HG03139 (cell line): ENCODE measurements around the gene KDELR1.

Experiments used
- ATAC-seq: cut with Tn5 transposase; IDR thresholded peaks from one replicate; pipeline ENCODE4 v1.9.1; 2021; ENCODE audit not compliant: unreplicated experiment

KDELR1 gene

DNA sequence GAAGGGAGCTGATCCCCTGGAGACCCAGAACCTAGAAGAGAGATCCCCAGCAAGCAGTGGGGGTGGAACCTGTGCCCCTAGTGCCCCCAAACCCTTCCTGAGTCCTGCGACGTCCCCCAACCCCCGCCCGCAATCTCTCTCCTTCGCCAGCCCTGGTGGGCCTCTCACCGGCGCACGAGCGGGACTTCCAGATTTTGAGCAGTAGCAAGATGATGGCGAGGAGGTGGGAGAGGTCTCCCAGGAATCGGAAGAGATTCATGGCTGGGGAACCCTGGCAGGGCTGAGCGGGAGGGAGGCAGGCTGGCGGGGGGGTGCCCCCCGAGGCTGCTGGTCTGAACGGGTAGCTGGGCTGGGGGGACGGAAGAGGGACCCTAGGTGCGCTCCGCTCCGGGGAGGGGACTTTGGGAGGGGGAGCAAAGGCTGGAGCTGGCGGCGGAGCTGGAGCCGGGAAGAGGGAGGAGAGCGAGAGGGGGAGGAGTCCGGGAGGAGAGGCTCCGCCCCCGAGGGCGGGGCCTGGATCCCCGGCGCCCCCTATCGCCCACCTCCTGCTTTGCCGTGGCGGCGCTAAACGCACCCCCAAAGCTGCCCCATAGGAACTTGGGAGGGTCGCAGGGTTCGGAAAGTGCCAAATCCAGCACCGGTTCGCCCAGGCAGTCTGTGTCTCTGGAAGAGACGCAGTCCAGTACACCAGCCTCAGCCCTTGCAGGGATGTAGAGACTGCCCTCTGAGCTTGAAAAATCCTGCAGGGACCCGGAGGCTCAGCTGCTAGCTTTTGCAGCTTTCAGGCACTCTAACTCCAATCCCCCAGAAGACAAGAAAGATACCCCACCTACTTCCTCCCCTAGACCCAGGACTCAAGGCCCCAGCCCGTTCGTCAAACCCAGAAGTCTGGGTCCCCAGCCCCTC is at the start of gene KDELR1:
TSS of gene KDELR1 (minus strand) at position 452 of the 906 bp plus-strand sequence. CDS start at position 259, 193 bp downstream.
- ATAC-seq: no peak

DNA sequence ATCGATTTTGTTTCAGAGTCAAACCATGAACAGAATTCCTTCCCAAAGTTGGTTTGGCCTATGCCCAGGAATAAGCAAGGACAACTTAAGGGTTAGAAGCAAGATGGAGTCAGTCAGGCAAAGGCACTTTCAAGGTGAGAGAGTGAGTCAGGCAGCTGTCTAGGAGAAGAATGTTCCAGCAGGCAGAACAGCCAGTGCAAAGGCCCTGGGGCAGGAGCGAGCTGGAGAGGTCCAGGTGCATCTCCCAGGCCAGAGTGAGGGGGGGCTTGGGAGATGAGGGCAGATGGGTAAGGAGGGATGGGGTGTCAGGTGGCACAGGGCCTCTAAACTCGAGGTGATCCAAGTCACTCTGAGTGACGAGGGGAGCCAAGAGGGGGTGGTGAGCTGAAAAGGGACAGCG is 45.2 kb upstream of the KDELR1 start:
- ATAC-seq: no peak

DNA sequence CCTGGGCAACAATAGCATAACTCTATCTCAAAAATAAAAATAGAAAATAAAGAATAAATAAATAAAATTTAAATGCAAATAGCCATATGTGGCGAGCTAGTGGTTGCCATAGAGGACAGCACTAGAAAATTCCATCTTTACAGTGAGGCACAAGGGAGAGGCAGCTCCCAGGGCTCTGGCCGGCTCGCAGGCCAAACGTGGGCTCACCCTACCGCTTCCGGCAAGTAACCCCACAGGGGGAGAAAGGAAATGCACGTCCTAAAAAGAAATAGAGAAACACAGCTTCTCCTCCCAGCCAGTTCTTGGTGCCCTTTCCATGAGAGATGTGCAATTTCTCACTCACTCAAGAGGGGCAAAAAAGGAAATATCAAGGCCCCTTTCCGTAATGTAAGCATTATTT is 42.0 kb upstream of the KDELR1 start:
- ATAC-seq: no peak

DNA sequence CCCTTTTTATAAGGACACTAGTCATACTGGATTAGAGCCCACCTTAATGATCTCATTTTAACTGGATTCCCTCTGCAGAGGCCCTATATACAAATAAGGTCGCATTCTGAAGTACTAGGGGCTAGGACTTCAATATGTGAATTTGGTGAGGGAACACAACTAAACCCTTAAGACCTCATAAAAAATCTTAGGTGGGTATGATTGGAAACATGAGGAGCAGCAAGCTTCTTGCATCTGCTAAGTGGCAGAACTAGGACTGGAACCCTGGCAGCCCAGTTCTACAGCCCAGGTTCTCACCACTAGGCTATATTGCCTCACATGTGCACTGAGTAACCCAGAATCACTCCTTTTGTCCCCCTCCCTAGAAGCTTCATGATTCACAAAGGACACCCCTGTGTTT is 37.3 kb upstream of the KDELR1 start:
- ATAC-seq: no peak

DNA sequence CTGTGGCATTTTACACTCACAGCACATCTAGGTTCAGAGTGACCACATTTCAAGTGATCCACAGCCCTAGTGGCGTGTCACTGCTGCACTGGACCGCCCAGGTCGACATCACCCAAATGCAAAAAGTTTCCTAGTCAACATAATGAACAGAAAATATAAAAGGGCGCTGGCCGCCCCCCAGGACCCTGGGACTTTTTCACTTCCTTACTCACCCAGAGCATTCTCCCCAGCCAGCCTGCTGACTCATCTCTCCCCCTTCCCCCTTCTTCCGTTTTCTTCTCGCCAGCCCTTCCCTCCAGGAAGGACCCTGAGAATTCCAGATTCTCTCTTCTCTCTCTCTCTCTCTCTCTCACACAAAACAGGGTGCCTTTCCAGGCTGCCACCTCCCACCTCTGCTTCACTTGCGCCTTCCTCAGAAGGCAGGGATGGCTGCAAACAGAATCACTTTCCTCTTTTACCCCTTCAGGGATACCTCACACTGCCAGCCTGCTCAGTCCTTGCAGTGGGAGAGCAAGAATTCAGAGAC is 33.4 kb upstream of the KDELR1 start:
- no peak for ATAC-seq

DNA sequence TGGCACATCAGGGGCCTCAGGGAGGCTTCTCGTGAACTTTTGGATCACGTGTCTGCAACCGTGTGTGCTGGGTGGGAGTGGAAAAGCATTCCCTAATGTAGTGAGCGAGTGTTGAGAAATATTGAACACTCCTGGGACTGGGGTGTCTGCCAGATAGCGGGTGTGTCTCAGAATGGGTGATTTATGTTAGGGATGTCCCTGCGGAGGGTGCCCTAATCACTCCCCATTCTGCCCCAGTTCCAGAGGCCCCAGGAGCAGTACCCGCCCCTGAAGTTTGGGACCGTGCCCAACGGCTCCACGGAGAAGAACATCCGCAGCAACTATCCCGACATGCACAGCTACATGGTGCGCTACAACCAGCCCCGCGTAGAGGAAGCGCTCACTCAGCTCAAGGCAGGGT is 30.2 kb upstream of the KDELR1 start:
- no peak for ATAC-seq

DNA sequence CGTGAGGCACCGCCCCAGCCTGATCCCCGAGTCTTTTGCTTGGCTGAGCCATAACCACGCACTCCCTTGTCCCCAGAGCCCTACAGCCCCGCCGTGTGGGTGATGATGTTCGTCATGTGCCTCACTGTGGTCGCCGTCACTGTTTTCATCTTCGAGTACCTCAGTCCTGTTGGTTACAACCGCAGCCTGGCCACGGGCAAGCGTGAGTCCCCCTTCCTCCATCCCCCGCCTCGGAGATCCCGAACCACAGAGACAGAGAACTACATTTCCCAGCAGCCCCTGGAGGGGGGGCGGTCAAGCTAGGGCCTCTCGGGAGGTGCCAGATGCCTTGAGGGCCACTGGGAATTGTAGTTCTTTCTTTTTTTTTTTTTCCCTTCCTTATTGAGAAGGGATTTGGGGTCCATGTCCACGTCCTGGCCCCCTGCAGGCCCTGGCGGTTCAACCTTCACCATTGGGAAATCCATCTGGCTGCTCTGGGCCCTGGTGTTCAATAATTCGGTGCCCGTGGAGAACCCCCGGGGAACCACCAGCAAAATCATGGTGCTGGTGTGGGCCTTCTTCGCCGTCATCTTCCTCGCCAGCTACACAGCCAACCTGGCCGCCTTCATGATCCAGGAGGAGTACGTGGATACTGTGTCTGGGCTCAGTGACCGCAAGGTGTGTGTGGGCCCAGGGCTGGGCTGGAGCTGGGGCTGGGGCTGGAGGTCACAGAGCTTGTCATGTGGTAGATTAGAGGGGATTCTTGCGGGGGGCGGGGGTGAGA is 28.0 kb upstream of the KDELR1 start:
- no peak for ATAC-seq

DNA sequence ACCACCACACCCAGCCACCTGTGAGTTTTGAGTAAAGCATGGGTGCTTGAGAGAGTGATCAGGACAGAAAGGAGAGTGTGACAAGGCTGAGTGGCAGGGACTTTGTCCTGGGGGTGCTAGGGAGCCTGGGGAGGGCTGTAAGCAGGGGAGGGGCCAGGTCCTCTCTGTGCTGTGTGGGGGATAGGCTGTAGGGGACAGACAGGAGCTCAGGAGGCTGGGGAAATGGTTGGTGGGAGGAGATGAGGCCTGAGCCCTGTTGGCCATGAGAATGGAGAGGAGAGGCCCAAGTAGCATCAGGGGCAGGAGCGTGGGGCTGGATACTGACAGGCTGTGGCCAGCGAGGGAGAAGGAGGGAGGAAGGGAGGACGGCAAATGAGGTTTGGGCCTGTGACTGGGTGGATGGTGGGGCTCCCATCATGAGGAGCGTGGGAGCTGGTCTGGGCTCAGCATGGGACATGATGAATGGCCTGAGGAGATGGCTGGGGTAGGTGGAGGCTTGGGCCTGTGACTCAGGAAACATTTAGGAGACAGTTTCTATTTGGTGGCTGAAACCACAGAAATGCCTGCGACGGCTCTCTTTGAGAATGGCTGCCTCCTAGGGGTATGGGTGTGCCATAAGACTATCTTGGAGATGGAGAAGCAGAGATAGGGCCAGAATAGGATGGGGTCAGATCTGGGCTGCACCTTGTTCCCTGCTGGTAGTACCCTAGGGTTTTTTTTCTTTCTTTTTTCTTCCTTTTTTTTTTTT is 27.1 kb upstream of the KDELR1 start:
- no peak for ATAC-seq

DNA sequence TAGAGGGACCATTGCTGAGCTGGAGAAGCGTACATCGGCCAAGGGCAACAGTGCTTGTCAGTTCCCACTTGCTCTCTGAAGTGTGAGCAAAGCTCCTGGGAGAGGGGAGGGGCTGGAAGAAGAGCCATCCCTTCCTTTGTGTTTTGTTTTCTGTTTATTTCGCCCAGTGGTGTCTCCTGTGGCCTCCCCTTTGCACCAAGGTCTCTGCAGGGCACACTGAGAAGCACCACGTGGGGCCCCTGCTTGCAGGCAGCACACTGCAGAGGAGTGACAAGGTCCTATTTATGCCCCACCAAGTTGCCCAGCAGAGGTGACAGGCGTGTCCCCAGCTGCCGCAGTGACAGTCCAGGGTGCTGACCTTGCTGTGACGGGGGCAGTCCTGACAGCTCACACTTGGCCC is 26.1 kb upstream of the KDELR1 start:
- ATAC-seq: no peak

DNA sequence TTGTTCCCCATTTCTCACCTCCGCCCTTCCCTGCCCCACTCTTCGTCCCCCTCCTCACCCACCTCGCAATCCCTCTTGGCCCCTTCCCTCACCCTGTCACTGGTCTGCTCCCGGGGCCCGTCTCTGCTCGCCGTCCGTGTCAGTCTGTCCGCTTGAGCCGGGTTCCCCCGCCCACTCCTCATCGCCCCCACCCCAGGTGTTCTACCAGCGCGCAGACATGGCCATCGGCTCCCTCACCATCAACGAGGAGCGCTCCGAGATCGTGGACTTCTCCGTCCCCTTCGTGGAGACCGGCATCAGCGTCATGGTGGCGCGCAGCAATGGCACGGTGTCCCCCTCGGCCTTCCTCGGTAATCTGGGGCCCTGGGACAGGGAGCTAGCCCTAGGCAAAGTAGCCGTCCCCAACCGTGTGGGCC is 24.5 kb upstream of the KDELR1 start:
- no peak for ATAC-seq

DNA sequence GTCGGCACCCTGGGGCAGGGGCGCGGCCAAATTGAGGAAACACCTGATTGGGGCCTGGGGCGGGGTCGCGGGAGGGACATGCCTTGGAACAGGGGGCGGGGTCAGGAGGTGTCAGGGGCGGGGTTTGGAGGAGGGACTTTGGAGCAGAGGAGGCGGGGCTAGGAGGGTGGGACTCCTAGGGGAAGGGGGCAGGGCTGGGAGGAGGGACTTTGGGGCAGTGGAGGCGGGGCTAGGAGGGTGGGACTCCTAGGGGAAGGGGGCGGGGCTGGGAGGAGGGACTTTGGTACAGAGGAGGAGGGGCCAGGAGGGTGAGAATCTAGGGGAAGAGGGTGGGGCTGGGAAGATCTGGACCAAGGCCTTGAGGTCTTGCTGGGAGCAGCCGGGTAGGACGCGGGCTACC is 24.0 kb upstream of the KDELR1 start:
- no peak for ATAC-seq

DNA sequence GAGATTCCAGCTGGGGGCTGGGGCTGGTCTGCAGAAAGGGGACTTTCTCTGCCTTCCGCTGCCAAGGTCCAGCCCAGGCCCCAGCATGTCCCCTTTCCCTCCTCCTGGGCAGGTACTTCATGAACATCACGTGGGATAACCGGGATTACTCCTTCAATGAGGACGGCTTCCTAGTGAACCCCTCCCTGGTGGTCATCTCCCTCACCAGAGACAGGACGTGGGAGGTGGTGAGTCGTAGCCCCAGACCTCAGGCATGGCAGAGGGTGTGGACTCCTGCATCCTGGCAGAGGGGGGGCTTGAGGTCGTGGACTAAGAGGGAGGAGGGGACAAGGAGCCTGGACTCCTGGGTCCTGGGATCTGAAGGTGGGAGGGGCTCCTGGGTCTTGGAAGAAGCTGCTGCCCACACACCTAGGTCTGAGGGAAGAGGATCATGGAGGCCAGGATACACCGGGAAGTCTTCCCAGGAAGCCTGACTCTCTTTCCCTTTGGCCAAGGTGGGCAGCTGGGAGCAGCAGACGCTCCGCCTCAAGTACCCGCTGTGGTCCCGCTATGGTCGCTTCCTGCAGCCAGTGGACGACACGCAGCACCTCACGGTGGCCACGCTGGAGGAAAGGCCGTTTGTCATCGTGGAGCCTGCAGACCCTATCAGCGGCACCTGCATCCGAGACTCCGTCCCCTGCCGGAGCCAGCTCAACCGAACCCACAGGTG is 22.7 kb upstream of the KDELR1 start:
- ATAC-seq: no peak

DNA sequence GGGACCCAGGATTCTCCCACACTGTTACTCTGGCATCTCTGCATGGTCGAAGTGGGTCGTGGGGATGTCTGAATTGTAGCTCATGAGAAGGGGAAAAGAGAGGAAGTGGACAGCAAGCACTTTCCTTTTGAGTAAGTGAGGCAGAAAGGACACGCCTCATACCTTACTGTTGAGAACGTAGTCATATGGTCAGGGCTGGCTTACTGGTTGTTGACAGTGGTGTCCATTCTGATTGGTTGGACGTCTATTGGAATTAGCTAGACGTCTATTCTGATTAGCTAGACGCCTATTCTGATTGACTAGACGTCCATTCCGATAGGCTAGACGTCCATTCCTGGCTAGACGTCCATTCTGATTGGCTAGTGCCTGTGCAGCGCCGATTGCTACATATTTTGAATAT is 14.5 kb upstream of the KDELR1 start:
- ATAC-seq: no peak

DNA sequence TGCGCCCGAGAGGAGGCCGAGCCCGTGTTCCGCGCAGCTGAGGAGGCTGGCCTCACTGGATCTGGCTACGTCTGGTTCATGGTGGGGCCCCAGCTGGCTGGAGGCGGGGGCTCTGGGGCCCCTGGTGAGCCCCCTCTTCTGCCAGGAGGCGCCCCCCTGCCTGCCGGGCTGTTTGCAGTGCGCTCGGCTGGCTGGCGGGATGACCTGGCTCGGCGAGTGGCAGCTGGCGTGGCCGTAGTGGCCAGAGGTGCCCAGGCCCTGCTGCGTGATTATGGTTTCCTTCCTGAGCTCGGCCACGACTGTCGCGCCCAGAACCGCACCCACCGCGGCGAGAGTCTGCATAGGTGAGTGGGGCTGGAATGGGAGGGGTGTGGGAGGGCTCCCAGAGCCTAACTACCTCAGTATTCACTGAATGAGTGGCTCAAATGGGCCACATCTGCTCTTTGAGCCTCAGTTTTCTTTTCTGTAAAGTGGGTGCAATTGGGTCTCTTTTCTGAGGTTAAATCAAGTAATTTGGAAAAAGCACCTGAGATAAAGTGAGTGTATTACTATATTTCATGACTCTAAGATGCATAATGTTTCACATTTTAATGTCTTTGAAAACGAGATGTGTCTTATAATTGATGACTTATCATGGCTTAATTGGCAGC is 13.8 kb upstream of the KDELR1 start:
- ATAC-seq: no peak

DNA sequence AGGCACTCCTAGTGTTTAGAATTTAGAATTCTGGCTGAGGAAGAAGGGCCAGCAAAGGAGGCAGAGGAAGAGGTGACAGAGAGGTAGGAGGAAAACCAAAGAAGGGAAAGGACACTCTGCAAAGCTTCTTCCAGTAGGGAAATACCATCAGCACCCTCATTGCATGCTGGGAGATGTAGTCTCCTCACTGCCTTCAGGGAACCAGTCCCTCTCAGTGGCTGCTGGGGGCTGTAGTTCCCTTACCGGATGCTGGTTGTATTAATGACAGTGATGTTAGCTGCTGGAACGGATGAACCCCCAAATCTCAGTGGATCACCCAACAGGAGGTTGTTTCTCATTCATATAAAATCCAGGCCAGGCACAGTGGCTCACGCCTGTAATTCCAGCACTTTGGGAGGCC is 12.3 kb upstream of the KDELR1 start:
- ATAC-seq: no peak

DNA sequence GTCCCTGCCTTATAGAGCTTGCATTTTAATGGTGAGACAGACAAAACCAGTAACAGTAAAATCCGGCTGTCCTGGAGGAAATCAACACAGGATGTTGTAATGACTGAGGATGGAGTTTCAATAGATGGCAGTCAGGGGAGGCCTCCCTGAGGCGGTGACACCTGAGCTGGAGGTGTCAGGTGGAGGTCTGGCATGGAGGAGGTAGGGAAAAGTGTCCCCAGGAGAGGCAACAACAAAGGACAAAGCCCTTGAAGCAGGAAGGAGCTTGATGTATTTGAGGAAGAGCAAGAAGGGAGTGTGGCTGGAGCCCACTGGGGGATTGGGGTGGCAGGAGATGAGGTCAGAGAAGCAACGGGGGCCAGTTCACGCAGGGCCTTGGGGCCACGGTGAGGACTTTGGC is 9.9 kb upstream of the KDELR1 start:
- no peak for ATAC-seq

DNA sequence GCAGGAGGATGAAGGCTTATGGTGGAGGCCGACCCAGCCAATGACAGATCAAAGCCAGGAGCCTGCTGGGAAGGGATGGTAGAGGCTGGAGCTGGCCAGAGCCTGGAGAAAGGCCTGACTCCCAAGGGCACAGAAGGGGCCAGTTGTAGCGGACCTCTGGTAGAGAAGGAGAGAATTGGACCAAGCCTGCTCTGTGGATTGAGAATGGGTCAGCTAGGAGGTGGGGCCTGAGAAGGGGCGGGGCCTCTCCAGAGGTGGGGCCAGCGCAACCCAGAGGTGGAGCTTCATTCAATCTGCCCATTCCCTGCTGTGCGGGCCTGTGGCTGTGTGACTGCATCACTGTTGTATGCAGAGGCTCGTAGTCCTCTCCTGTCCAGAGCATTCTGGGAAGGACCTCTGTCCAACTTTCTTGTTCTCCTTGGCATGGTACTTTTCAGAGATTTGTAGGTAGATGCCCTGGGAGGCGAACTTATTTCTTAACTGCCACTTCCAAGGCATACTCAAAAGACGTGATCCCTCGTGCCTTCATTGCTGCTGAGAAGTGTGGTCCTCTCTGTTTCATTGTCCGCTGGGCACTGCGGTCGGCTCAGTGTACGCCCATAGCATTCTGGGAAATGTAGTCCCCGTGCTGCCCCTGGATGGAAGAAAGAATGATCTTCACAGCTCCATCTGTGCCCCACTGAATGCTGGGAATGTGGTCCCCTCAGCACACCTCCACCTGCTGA is 8.8 kb upstream of the KDELR1 start:
- no peak for ATAC-seq

DNA sequence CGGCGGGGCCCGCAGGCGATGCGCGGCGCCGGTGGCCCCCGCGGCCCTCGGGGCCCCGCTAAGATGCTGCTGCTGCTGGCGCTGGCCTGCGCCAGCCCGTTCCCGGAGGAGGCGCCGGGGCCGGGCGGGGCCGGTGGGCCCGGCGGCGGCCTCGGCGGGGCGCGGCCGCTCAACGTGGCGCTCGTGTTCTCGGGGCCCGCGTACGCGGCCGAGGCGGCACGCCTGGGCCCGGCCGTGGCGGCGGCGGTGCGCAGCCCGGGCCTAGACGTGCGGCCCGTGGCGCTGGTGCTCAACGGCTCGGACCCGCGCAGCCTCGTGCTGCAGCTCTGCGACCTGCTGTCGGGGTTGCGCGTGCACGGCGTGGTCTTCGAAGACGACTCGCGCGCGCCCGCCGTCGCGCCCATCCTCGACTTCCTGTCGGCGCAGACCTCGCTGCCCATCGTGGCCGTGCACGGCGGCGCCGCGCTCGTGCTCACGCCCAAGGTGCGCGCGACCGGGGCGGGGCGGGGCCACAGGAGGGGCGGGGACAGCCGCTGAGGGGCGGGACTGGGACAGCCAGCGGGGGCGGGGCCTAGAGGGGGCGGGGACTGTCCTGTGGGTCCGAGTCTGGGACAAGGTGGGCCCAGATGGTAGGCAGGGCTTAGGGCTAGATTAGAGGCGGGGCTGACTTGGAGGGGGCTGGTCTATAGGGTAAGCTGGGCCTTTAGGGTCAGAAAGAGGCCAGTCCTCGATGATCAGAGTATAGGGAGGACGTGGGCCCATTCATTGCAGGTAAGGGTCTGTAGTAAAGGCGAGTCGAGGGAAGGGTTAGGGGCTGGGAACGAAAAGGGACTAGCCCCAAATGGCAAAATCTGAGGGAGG is 7.3 kb upstream of the KDELR1 start:
- ATAC-seq: peak; percentile 45

DNA sequence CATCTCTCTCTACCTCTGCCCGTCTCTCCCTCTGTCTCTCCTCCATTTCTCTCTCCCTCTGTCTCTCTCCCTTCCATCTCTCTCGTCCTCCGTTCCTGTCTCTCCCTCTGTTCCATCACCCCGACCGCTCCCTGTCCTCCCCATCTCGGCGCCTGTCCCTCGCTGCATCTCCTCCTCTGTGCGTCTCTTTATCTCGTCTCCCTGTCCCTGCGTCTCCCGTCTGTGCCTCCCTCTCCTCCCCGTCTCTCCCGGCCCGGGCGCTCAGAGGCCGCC is 6.7 kb upstream of the KDELR1 start:
- no peak for ATAC-seq
